ENCODE measurements around the gene MYOF. TPM values are rescaled to one million over a fixed set of nuclear protein-coding genes. Genes with fewer than 3 reads are reported as not detected.
"Not testable (repeated sequence)": the region's sequence is repeated elsewhere in the genome, so short reads cannot be mapped to it uniquely, and the experiment has no call there.

MYOF gene
- total RNA-seq, 2 donors from 2014 or later: 30.6 to 50.2 TPM

GRCh38 chr10:93457511-93457910 lies 24.6 kb downstream of the MYOF start:
- no peak for ATAC-seq (replicated peaks)
- H3K27me3 Mint-ChIP-seq: no peaks in the 10 kb centered on the region
- H3K9me3 Mint-ChIP-seq: no peaks in the 10 kb centered on the region
- H3K36me3 Mint-ChIP-seq (ENCODE audit: low read depth): peaks cover 37% of the 10 kb centered on the region
- peaks cover 15% of the 10 kb centered on the region for H3K4me1 Mint-ChIP-seq
- no peak overlapping the region for H3K4me3 Mint-ChIP-seq
- H3K27ac Mint-ChIP-seq: no peak overlapping the region

- Mint-ChIP-seq H3K27me3 (no peaks in the 10 kb centered on the region), H3K36me3 (ENCODE audit: low read depth) (peaks cover 44% of the 10 kb centered on the region), H3K27ac (no peak overlapping the region)
Observed at GRCh38 chr10:93456480-93456879, 25.7 kb downstream of the MYOF start.

GRCh38 chr10:93454736-93455135 lies 27.4 kb downstream of the MYOF start:
- Mint-ChIP-seq H3K27ac (no peak overlapping the region), H3K36me3 (ENCODE audit: low read depth) (peaks cover 40% of the 10 kb centered on the region), H3K4me3 (no peak overlapping the region), H3K4me1 (peaks cover 10% of the 10 kb centered on the region), H3K27me3 (no peaks in the 10 kb centered on the region), H3K9me3 (no peaks in the 10 kb centered on the region)
- no peak for ATAC-seq (replicated peaks)

More at GRCh38 chr10:93456480-93456879, 25.7 kb downstream of the MYOF start:
- Mint-ChIP-seq H3K4me3 (no peak overlapping the region), H3K9me3 (no peaks in the 10 kb centered on the region), H3K4me1 (peaks cover 15% of the 10 kb centered on the region)
- ATAC-seq (replicated peaks): no peak

- Mint-ChIP-seq H3K27ac (no peak overlapping the region), H3K9me3 (no peaks in the 10 kb centered on the region), H3K27me3 (no peaks in the 10 kb centered on the region), H3K36me3 (ENCODE audit: low read depth) (peaks cover 42% of the 10 kb centered on the region), H3K4me1 (peaks cover 10% of the 10 kb centered on the region), H3K4me3 (no peak overlapping the region)
- no peak for ATAC-seq (replicated peaks)
Observed at GRCh38 chr10:93454146-93454545, 28.0 kb downstream of the MYOF start.

- H3K9me3 Mint-ChIP-seq: no peaks in the 10 kb centered on the region
- peak; percentile 84 for ATAC-seq (replicated peaks)
- H3K4me3 Mint-ChIP-seq: no peak overlapping the region
- no peaks in the 10 kb centered on the region for H3K27me3 Mint-ChIP-seq
- no peak overlapping the region for H3K27ac Mint-ChIP-seq
- peaks cover 5% of the 10 kb centered on the region for H3K4me1 Mint-ChIP-seq
- H3K36me3 Mint-ChIP-seq (ENCODE audit: low read depth): peaks cover 45% of the 10 kb centered on the region
Observed at GRCh38 chr10:93452143-93452542, 30.0 kb downstream of the MYOF start.

- H3K9me3 Mint-ChIP-seq: no peaks in the 10 kb centered on the region
- H3K27me3 Mint-ChIP-seq: no peaks in the 10 kb centered on the region
- H3K27ac Mint-ChIP-seq: no peak overlapping the region
- H3K36me3 Mint-ChIP-seq (ENCODE audit: low read depth): peaks cover 38% of the 10 kb centered on the region
- H3K4me1 Mint-ChIP-seq: peaks cover 5% of the 10 kb centered on the region
- no peak overlapping the region for H3K4me3 Mint-ChIP-seq
- ATAC-seq (replicated peaks): no peak
Observed at GRCh38 chr10:93451244-93451947, 30.7 kb downstream of the MYOF start.

GRCh38 chr10:93447970-93448369 lies 34.2 kb downstream of the MYOF start:
- no peak for ATAC-seq (replicated peaks)
- Mint-ChIP-seq H3K27me3 (peaks cover 4% of the 10 kb centered on the region), H3K36me3 (ENCODE audit: low read depth) (peaks cover 32% of the 10 kb centered on the region), H3K27ac (no peak overlapping the region), H3K9me3 (peaks cover 3% of the 10 kb centered on the region), H3K4me3 (no peak overlapping the region), H3K4me1 (peaks cover 5% of the 10 kb centered on the region)

GRCh38 chr10:93447019-93447418 lies 35.1 kb downstream of the MYOF start:
- H3K36me3 Mint-ChIP-seq (ENCODE audit: low read depth): peaks cover 29% of the 10 kb centered on the region
- no peak for ATAC-seq (replicated peaks)
- H3K4me1 Mint-ChIP-seq: peaks cover 2% of the 10 kb centered on the region
- no peak overlapping the region for H3K4me3 Mint-ChIP-seq
- H3K27ac Mint-ChIP-seq: no peak overlapping the region
- peaks cover 4% of the 10 kb centered on the region for H3K27me3 Mint-ChIP-seq
- peaks cover 3% of the 10 kb centered on the region for H3K9me3 Mint-ChIP-seq

- no peak overlapping the region for H3K27ac Mint-ChIP-seq
- H3K27me3 Mint-ChIP-seq: peaks cover 4% of the 10 kb centered on the region
- H3K4me1 Mint-ChIP-seq: no peaks in the 10 kb centered on the region
- peaks cover 3% of the 10 kb centered on the region for H3K9me3 Mint-ChIP-seq
- ATAC-seq (replicated peaks): no peak
- no peak overlapping the region for H3K4me3 Mint-ChIP-seq
- peaks cover 21% of the 10 kb centered on the region for H3K36me3 Mint-ChIP-seq (ENCODE audit: low read depth)
Observed at GRCh38 chr10:93445978-93446720, 36.0 kb downstream of the MYOF start.

GRCh38 chr10:93445097-93445960 lies 36.8 kb downstream of the MYOF start:
- Mint-ChIP-seq H3K9me3 (peaks cover 3% of the 10 kb centered on the region), H3K4me1 (no peaks in the 10 kb centered on the region), H3K36me3 (ENCODE audit: low read depth) (peaks cover 16% of the 10 kb centered on the region), H3K27ac (no peak overlapping the region), H3K4me3 (no peak overlapping the region), H3K27me3 (peaks cover 4% of the 10 kb centered on the region)
- no peak for ATAC-seq (replicated peaks)

- Mint-ChIP-seq H3K36me3 (ENCODE audit: low read depth) (peaks cover 7% of the 10 kb centered on the region), H3K4me3 (no peak overlapping the region), H3K4me1 (no peaks in the 10 kb centered on the region), H3K27ac (peak overlapping the region; percentile 64), H3K9me3 (peaks cover 3% of the 10 kb centered on the region), H3K27me3 (peaks cover 4% of the 10 kb centered on the region)
- no peak for ATAC-seq (replicated peaks)
Observed at GRCh38 chr10:93443481-93443880, 38.7 kb downstream of the MYOF start.

- not testable (repeated sequence) for H3K9me3 Mint-ChIP-seq; ATAC-seq (replicated peaks); H3K27me3 Mint-ChIP-seq; H3K36me3 Mint-ChIP-seq (ENCODE audit: low read depth); H3K4me3 Mint-ChIP-seq; H3K4me1 Mint-ChIP-seq; H3K27ac Mint-ChIP-seq
Observed at GRCh38 chr10:93442721-93443120, 39.4 kb downstream of the MYOF start.

GRCh38 chr10:93440591-93441091 lies 41.5 kb downstream of the MYOF start:
- Mint-ChIP-seq H3K9me3 (peaks cover 3% of the 10 kb centered on the region), H3K27me3 (peaks cover 4% of the 10 kb centered on the region), H3K4me3 (no peak overlapping the region), H3K27ac (no peak overlapping the region), H3K4me1 (no peaks in the 10 kb centered on the region), H3K36me3 (ENCODE audit: low read depth) (peaks cover 11% of the 10 kb centered on the region)
- no peak for ATAC-seq (replicated peaks)

- H3K36me3 Mint-ChIP-seq (ENCODE audit: low read depth): peaks cover 11% of the 10 kb centered on the region
- H3K27ac Mint-ChIP-seq: no peak overlapping the region
- peaks cover 4% of the 10 kb centered on the region for H3K27me3 Mint-ChIP-seq
- ATAC-seq (replicated peaks): no peak
- no peak overlapping the region for H3K4me3 Mint-ChIP-seq
- H3K9me3 Mint-ChIP-seq: peaks cover 3% of the 10 kb centered on the region
- no peaks in the 10 kb centered on the region for H3K4me1 Mint-ChIP-seq
Observed at GRCh38 chr10:93438613-93439253, 43.4 kb downstream of the MYOF start.
